ENCODE results near the gene USP43.
A peak's percentile ranks its signal among the peaks of the same experiment; 100 is the strongest.
"Not testable (repeated sequence)": the region's sequence is repeated elsewhere in the genome, so short reads cannot be mapped to it uniquely, and the experiment has no call there.

USP43 gene

DNA sequence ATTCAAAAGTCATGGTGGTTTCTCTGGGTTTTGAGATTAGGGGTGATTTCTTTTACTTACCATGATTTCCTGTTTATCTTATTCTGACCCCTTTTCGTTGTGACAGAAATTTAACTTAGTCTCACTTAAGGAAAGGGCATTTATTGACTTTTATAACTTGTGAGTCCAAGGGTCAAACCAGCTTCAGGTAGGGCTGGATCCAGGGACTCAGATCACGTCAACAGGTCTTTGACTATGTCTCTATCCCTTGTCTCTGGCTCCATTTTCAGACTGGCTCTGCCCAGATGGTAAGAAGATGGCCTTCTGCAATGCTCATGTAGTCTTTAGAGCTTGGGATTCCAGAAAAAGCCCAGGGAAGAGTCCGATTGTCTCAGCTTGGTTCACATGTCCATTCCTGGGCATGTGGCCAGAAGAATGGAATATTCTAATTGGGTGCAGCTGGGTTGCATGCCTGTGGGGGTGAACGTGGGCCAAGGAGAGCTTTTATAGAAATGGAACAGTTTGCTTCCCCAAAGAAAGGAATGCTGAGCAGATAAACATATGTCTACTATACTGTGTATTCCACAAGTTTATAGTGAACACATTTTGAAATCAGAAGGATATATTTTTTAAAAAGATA is 13.4 kb downstream of the USP43 start:
- Histone ChIP-seq H2BK120ac (ENCODE audit: low read depth, low read length) (no peak overlapping the region), H3K79me1 (ENCODE audit: low read depth, low read length) (no peaks in the 10 kb centered on the region), H3K18ac (ENCODE audit: low read length) (no peak overlapping the region), H2BK15ac (ENCODE audit: low read length) (no peak overlapping the region), H3K36me3 (replicated peaks in 1 of 2; ENCODE audit: control insufficient read depth in 2 of 2, insufficient read depth in 2 of 2, low read length in 2 of 2) (no peaks in the 10 kb centered on the region), H3K27me3 (ENCODE audit: control insufficient read depth in 3 of 3, insufficient read depth in 3 of 3, low read depth in 1 of 3, low read length in 3 of 3) (no peaks in the 10 kb centered on the region), H2AK5ac (ENCODE audit: low read depth, low read length) (no peak overlapping the region), H2AFZ (ENCODE audit: low read length) (no peak overlapping the region), H2BK12ac (ENCODE audit: low read length) (no peak overlapping the region), H3K4ac (ENCODE audit: low read length) (no peak overlapping the region), H3K4me1 (ENCODE audit: control insufficient read depth in 2 of 2, insufficient read depth in 1 of 2, low read depth in 1 of 2, low read length in 2 of 2) (no peaks in the 10 kb centered on the region), H4K91ac (ENCODE audit: low read depth, low read length, poor library complexity) (no peak overlapping the region), H3K4me3 (ENCODE audit: low read length in 2 of 2) (no peak overlapping the region), H3K9ac (ENCODE audit: low read depth, low read length, poor library complexity) (no peak overlapping the region), H3K23ac (ENCODE audit: low read depth, low read length, poor library complexity) (no peak overlapping the region), H2BK5ac (ENCODE audit: low read length) (no peak overlapping the region), H4K8ac (ENCODE audit: low read depth, low read length) (no peak overlapping the region), H3K14ac (ENCODE audit: low read length) (no peak overlapping the region), H3K9me3 (replicated peaks in 1 of 2; ENCODE audit: control insufficient read depth in 2 of 2, insufficient read depth in 1 of 2, low read depth in 1 of 2, low read length in 2 of 2) (no peaks in the 10 kb centered on the region), H3K27ac (replicated peaks; ENCODE audit: low read length) (no peak overlapping the region), H3K4me2 (ENCODE audit: insufficient read depth, low read length, poor library complexity, severe bottlenecking) (no peak overlapping the region)
- no CpG with 5 or more reads among the region's 4 CpGs for WGBS, 2 donors (ENCODE audit: extremely low coverage in 2 of 2, insufficient read length in 2 of 2, insufficient replicate concordance in 1 of 2)
- no peak for DNase-seq (ENCODE audit: low spot score)

DNA sequence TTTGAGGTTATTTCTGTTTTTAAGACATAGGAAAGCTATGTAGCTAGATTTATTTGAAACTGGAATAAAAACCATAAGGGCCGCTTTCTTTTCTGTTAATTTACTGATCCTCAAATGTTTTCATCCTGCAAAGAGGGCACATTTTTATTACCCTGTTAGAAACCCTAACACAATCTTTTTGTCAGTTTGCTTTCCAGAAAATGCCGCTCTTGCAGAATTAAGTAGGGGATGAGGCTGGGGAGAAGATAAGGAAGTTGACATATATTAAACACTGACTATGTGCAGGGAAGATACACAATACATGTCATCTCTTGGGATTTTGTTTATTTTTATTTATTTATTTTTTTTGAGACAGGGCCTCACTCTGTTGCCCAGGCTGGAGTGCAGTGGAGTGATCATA is 15.7 kb downstream of the USP43 start:
- H2AFZ ChIP-seq (ENCODE audit: low read length): no peak overlapping the region
- no peak overlapping the region for H4K8ac ChIP-seq (ENCODE audit: low read depth, low read length)
- no CpG with 5 or more reads among the region's 2 CpGs for WGBS, 2 donors (ENCODE audit: extremely low coverage in 2 of 2, insufficient read length in 2 of 2, insufficient replicate concordance in 1 of 2)
- no peak overlapping the region for H3K4me2 ChIP-seq (ENCODE audit: insufficient read depth, low read length, poor library complexity, severe bottlenecking)
- no peaks in the 10 kb centered on the region for H3K79me1 ChIP-seq (ENCODE audit: low read depth, low read length)
- H3K36me3 ChIP-seq (replicated peaks in 1 of 2; ENCODE audit: control insufficient read depth in 2 of 2, insufficient read depth in 2 of 2, low read length in 2 of 2): no peaks in the 10 kb centered on the region
- no peak overlapping the region for H2AK5ac ChIP-seq (ENCODE audit: low read depth, low read length)
- no peak overlapping the region for H2BK15ac ChIP-seq (ENCODE audit: low read length)
- no peak for DNase-seq (ENCODE audit: low spot score)
- H3K14ac ChIP-seq (ENCODE audit: low read length): no peak overlapping the region
- H3K4me3 ChIP-seq (ENCODE audit: low read length in 2 of 2): no peak overlapping the region
- no peak overlapping the region for H2BK5ac ChIP-seq (ENCODE audit: low read length)
- H3K18ac ChIP-seq (ENCODE audit: low read length): no peak overlapping the region
- no peaks in the 10 kb centered on the region for H3K27me3 ChIP-seq (ENCODE audit: control insufficient read depth in 3 of 3, insufficient read depth in 3 of 3, low read depth in 1 of 3, low read length in 3 of 3)
- no peak overlapping the region for H3K23ac ChIP-seq (ENCODE audit: low read depth, low read length, poor library complexity)
- no peak overlapping the region for H2BK12ac ChIP-seq (ENCODE audit: low read length)
- H3K9ac ChIP-seq (ENCODE audit: low read depth, low read length, poor library complexity): no peak overlapping the region
- no peaks in the 10 kb centered on the region for H3K9me3 ChIP-seq (replicated peaks in 1 of 2; ENCODE audit: control insufficient read depth in 2 of 2, insufficient read depth in 1 of 2, low read depth in 1 of 2, low read length in 2 of 2)
- H3K4me1 ChIP-seq (ENCODE audit: control insufficient read depth in 2 of 2, insufficient read depth in 1 of 2, low read depth in 1 of 2, low read length in 2 of 2): no peaks in the 10 kb centered on the region
- no peak overlapping the region for H3K4ac ChIP-seq (ENCODE audit: low read length)
- H3K27ac ChIP-seq (replicated peaks; ENCODE audit: low read length): no peak overlapping the region
- H4K91ac ChIP-seq (ENCODE audit: low read depth, low read length, poor library complexity): no peak overlapping the region
- no peak overlapping the region for H2BK120ac ChIP-seq (ENCODE audit: low read depth, low read length)

DNA sequence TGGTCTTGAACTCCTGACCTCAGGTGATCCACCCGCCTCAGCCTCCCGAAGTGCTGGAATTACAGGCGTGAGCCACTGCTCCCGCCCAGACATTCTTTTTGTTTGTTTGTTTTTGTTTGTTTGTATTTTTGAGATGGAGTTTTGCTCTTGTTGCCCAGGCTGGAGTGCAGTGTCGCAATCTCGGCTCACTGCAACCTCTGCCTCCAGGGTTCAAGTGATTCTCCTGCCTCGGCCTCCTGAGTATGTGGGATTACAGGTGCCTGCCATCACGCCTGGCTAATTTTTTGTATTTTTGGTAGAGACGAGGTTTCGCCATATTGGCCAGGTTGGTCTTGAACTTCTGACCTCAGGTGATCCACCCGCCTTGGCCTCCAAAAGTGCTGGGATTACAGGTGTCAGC is 18.2 kb downstream of the USP43 start:
- not testable (repeated sequence) for H3K4me3 ChIP-seq (ENCODE audit: low read length in 2 of 2); H3K79me1 ChIP-seq (ENCODE audit: low read depth, low read length); H2BK15ac ChIP-seq (ENCODE audit: low read length); DNase-seq (ENCODE audit: low spot score); H3K36me3 ChIP-seq (replicated peaks in 1 of 2; ENCODE audit: control insufficient read depth in 2 of 2, insufficient read depth in 2 of 2, low read length in 2 of 2); H2AK5ac ChIP-seq (ENCODE audit: low read depth, low read length); H3K14ac ChIP-seq (ENCODE audit: low read length); H3K27me3 ChIP-seq (ENCODE audit: control insufficient read depth in 3 of 3, insufficient read depth in 3 of 3, low read depth in 1 of 3, low read length in 3 of 3); H3K9me3 ChIP-seq (replicated peaks in 1 of 2; ENCODE audit: control insufficient read depth in 2 of 2, insufficient read depth in 1 of 2, low read depth in 1 of 2, low read length in 2 of 2); H3K4me2 ChIP-seq (ENCODE audit: insufficient read depth, low read length, poor library complexity, severe bottlenecking); H3K4me1 ChIP-seq (ENCODE audit: control insufficient read depth in 2 of 2, insufficient read depth in 1 of 2, low read depth in 1 of 2, low read length in 2 of 2); H2BK120ac ChIP-seq (ENCODE audit: low read depth, low read length); H2BK5ac ChIP-seq (ENCODE audit: low read length); H4K91ac ChIP-seq (ENCODE audit: low read depth, low read length, poor library complexity); H3K27ac ChIP-seq (replicated peaks; ENCODE audit: low read length); H2BK12ac ChIP-seq (ENCODE audit: low read length); H3K18ac ChIP-seq (ENCODE audit: low read length); H4K8ac ChIP-seq (ENCODE audit: low read depth, low read length); H2AFZ ChIP-seq (ENCODE audit: low read length); H3K4ac ChIP-seq (ENCODE audit: low read length); H3K23ac ChIP-seq (ENCODE audit: low read depth, low read length, poor library complexity)
- peak overlapping the region; percentile 12 for H3K9ac ChIP-seq (ENCODE audit: low read depth, low read length, poor library complexity)
- no CpG with 5 or more reads among the region's 11 CpGs for WGBS, 2 donors (ENCODE audit: extremely low coverage in 2 of 2, insufficient read length in 2 of 2, insufficient replicate concordance in 1 of 2)

DNA sequence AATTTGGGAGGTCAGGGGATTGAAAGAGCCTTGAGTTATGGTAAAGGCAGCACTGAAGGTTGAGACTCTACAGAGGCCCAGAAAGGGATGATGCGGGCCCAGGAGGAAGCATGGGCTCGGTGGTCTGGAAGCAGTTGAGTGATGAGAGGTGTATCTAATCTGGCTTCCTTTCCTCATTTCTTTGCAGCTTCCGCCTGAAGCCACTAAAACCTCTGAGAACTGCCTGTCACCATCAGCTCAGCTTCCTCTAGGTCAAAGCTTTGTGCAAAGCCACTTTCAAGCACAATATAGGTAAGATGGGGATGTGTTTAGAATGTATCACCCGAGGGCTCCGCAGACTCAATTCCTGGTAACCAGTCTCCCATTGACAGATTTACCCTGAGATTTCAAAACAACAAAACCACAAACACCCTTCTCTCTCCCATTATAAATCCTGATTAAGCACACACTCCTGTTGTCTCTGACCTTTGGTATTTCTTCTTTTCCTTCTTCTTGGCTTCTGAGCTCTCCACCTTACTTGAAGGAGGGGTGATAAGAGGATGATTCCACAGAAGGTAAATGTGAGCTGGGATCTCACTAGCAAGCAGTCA is 21.2 kb downstream of the USP43 start:
- Histone ChIP-seq H3K14ac (ENCODE audit: low read length) (no peak overlapping the region), H3K4me2 (ENCODE audit: insufficient read depth, low read length, poor library complexity, severe bottlenecking) (no peak overlapping the region), H4K8ac (ENCODE audit: low read depth, low read length) (no peak overlapping the region), H3K4ac (ENCODE audit: low read length) (no peak overlapping the region), H3K79me1 (ENCODE audit: low read depth, low read length) (no peaks in the 10 kb centered on the region), H3K9ac (ENCODE audit: low read depth, low read length, poor library complexity) (no peak overlapping the region), H3K36me3 (replicated peaks in 1 of 2; ENCODE audit: control insufficient read depth in 2 of 2, insufficient read depth in 2 of 2, low read length in 2 of 2) (no peaks in the 10 kb centered on the region), H2BK12ac (ENCODE audit: low read length) (no peak overlapping the region), H2AFZ (ENCODE audit: low read length) (no peak overlapping the region), H3K27me3 (ENCODE audit: control insufficient read depth in 3 of 3, insufficient read depth in 3 of 3, low read depth in 1 of 3, low read length in 3 of 3) (peaks cover 0 to 3% (median 0%) of the 10 kb centered on the region in 3 experiments), H2BK120ac (ENCODE audit: low read depth, low read length) (no peak overlapping the region), H3K9me3 (replicated peaks in 1 of 2; ENCODE audit: control insufficient read depth in 2 of 2, insufficient read depth in 1 of 2, low read depth in 1 of 2, low read length in 2 of 2) (no peaks in the 10 kb centered on the region), H2AK5ac (ENCODE audit: low read depth, low read length) (no peak overlapping the region), H3K4me1 (ENCODE audit: control insufficient read depth in 2 of 2, insufficient read depth in 1 of 2, low read depth in 1 of 2, low read length in 2 of 2) (peaks cover 0 to 9% of the 10 kb centered on the region in 2 donors), H3K23ac (ENCODE audit: low read depth, low read length, poor library complexity) (no peak overlapping the region), H2BK15ac (ENCODE audit: low read length) (no peak overlapping the region), H3K18ac (ENCODE audit: low read length) (no peak overlapping the region), H2BK5ac (ENCODE audit: low read length) (no peak overlapping the region), H3K4me3 (ENCODE audit: low read length in 2 of 2) (no peak overlapping the region), H4K91ac (ENCODE audit: low read depth, low read length, poor library complexity) (no peak overlapping the region), H3K27ac (replicated peaks; ENCODE audit: low read length) (no peak overlapping the region)
- no peak for DNase-seq (ENCODE audit: low spot score)
- WGBS, 2 donors (ENCODE audit: extremely low coverage in 2 of 2, insufficient read length in 2 of 2, insufficient replicate concordance in 1 of 2): no CpG with 5 or more reads among the region's 5 CpGs

All from neuronal stem cell (in vitro differentiated cells).